Measurements from ENCODE around the gene BCAS3. TPM values are rescaled to one million over a fixed set of nuclear protein-coding genes. Genes with fewer than 3 reads are reported as not detected.

BCAS3 gene
- total and polyA plus RNA-seq, 3 experiments from 2014 or later: 10.7 to 35.3 (median 13.5) TPM

GRCh38 chr17:61323909-61324868, 646.5 kb downstream of the BCAS3 start:
- H3K27ac Mint-ChIP-seq: peak overlapping the region in 1 of 8 donors; percentile 31
- no peak for DNase-seq
- Histone ChIP-seq H3K9me3 (ENCODE audit: low read length) (no peaks in the 10 kb centered on the region), H3K4me3 (ENCODE audit: low read length) (no peak overlapping the region), H3K36me3 (ENCODE audit: insufficient read depth, low read length) (no peaks in the 10 kb centered on the region), H3K27me3 (ENCODE audit: insufficient read depth, low read length, poor library complexity, severe bottlenecking) (no peaks in the 10 kb centered on the region), H3K4me1 (ENCODE audit: insufficient read depth, low read length) (no peaks in the 10 kb centered on the region), H3K27ac (ENCODE audit: low read depth, low read length) (no peak overlapping the region)
- POLR2A ChIA-PET: interaction anchor here (0.6 kb wide), 1 partner anchor 44 kb away, joined by 3 read pairs; no protein-coding TSS in a partner anchor
- H3K27me3 Mint-ChIP-seq: no peaks in the 10 kb centered on the region
- peaks cover 0 to 3% (median 0%) of the 10 kb centered on the region in 3 donors for H3K36me3 Mint-ChIP-seq
- no peaks in the 10 kb centered on the region for H3K4me1 Mint-ChIP-seq
- H3K9me3 Mint-ChIP-seq: no peaks in the 10 kb centered on the region
- no peak overlapping the region for H3K4me3 Mint-ChIP-seq
- CTCF ChIA-PET: no interaction called here

GRCh38 chr17:61324950-61325349, 647.3 kb downstream of the BCAS3 start:
- H3K4me1 ChIP-seq (ENCODE audit: insufficient read depth, low read length): no peaks in the 10 kb centered on the region
- no peaks in the 10 kb centered on the region for H3K9me3 ChIP-seq (ENCODE audit: low read length)
- no peaks in the 10 kb centered on the region for H3K27me3 ChIP-seq (ENCODE audit: insufficient read depth, low read length, poor library complexity, severe bottlenecking)
- POLR2A ChIA-PET: interaction anchor here (0.6 kb wide), 1 partner anchor 45 kb away, joined by 3 read pairs; no protein-coding TSS in a partner anchor
- Mint-ChIP-seq H3K4me3 (no peak overlapping the region), H3K36me3 (peaks cover 0 to 3% (median 0%) of the 10 kb centered on the region in 3 donors), H3K4me1 (no peaks in the 10 kb centered on the region), H3K27ac (peak overlapping the region in 2 of 8 donors; percentile 40 to 52), H3K9me3 (no peaks in the 10 kb centered on the region), H3K27me3 (no peaks in the 10 kb centered on the region)
- H3K36me3 ChIP-seq (ENCODE audit: insufficient read depth, low read length): no peaks in the 10 kb centered on the region
- no peak overlapping the region for H3K4me3 ChIP-seq (ENCODE audit: low read length)
- CTCF ChIA-PET: no interaction called here
- H3K27ac ChIP-seq (ENCODE audit: low read depth, low read length): no peak overlapping the region
- no peak for DNase-seq

- POLR2A ChIA-PET: no interaction called here
- H3K27me3 Mint-ChIP-seq: no peaks in the 10 kb centered on the region
- CTCF ChIA-PET: no interaction called here
Measured at GRCh38 chr17:61325382-61326073, 647.9 kb downstream of the BCAS3 start.

GRCh38 chr17:61326330-61326729, 648.7 kb downstream of the BCAS3 start:
- ChIA-PET POLR2A (no interaction called here), CTCF (no interaction called here)
- H3K9me3 ChIP-seq (ENCODE audit: low read length): no peaks in the 10 kb centered on the region
- Mint-ChIP-seq H3K4me1 (no peaks in the 10 kb centered on the region), H3K36me3 (no peaks in the 10 kb centered on the region), H3K27me3 (no peaks in the 10 kb centered on the region), H3K27ac (no peak overlapping the region), H3K4me3 (no peak overlapping the region), H3K9me3 (no peaks in the 10 kb centered on the region)
- DNase-seq: no peak
- no peaks in the 10 kb centered on the region for H3K4me1 ChIP-seq (ENCODE audit: insufficient read depth, low read length)
- H3K27me3 ChIP-seq (ENCODE audit: insufficient read depth, low read length, poor library complexity, severe bottlenecking): no peaks in the 10 kb centered on the region
- H3K36me3 ChIP-seq (ENCODE audit: insufficient read depth, low read length): no peaks in the 10 kb centered on the region
- H3K4me3 ChIP-seq (ENCODE audit: low read length): no peak overlapping the region
- H3K27ac ChIP-seq (ENCODE audit: low read depth, low read length): no peak overlapping the region

More at GRCh38 chr17:61325382-61326073, 647.9 kb downstream of the BCAS3 start:
- H3K4me3 ChIP-seq (ENCODE audit: low read length): no peak overlapping the region
- H3K27me3 ChIP-seq (ENCODE audit: insufficient read depth, low read length, poor library complexity, severe bottlenecking): no peaks in the 10 kb centered on the region
- Mint-ChIP-seq H3K4me1 (no peaks in the 10 kb centered on the region), H3K9me3 (no peaks in the 10 kb centered on the region), H3K27ac (peak overlapping the region in 2 of 8 donors; percentile 24 to 52), H3K36me3 (peaks cover 0 to 3% (median 0%) of the 10 kb centered on the region in 3 donors), H3K4me3 (no peak overlapping the region)
- H3K27ac ChIP-seq (ENCODE audit: low read depth, low read length): no peak overlapping the region
- DNase-seq: no peak
- H3K4me1 ChIP-seq (ENCODE audit: insufficient read depth, low read length): no peaks in the 10 kb centered on the region
- no peaks in the 10 kb centered on the region for H3K9me3 ChIP-seq (ENCODE audit: low read length)
- no peaks in the 10 kb centered on the region for H3K36me3 ChIP-seq (ENCODE audit: insufficient read depth, low read length)

- no peaks in the 10 kb centered on the region for H3K36me3 Mint-ChIP-seq
- H3K4me1 Mint-ChIP-seq: no peaks in the 10 kb centered on the region
- Histone ChIP-seq H3K4me1 (ENCODE audit: insufficient read depth, low read length) (no peaks in the 10 kb centered on the region), H3K27me3 (ENCODE audit: insufficient read depth, low read length, poor library complexity, severe bottlenecking) (no peaks in the 10 kb centered on the region), H3K4me3 (ENCODE audit: low read length) (no peak overlapping the region), H3K9me3 (ENCODE audit: low read length) (no peaks in the 10 kb centered on the region), H3K27ac (ENCODE audit: low read depth, low read length) (no peak overlapping the region), H3K36me3 (ENCODE audit: insufficient read depth, low read length) (no peaks in the 10 kb centered on the region)
- H3K9me3 Mint-ChIP-seq: no peaks in the 10 kb centered on the region
- H3K4me3 Mint-ChIP-seq: no peak overlapping the region
- H3K27ac Mint-ChIP-seq: no peak overlapping the region
- POLR2A ChIA-PET: no interaction called here
- CTCF ChIA-PET: no interaction called here
- no peak for DNase-seq
- no peaks in the 10 kb centered on the region for H3K27me3 Mint-ChIP-seq
Measured at GRCh38 chr17:61328351-61328750, 650.7 kb downstream of the BCAS3 start.

- Histone ChIP-seq H3K27me3 (ENCODE audit: insufficient read depth, low read length, poor library complexity, severe bottlenecking) (no peaks in the 10 kb centered on the region), H3K4me3 (ENCODE audit: low read length) (no peak overlapping the region), H3K4me1 (ENCODE audit: insufficient read depth, low read length) (no peaks in the 10 kb centered on the region), H3K9me3 (ENCODE audit: low read length) (no peaks in the 10 kb centered on the region), H3K36me3 (ENCODE audit: insufficient read depth, low read length) (no peaks in the 10 kb centered on the region), H3K27ac (ENCODE audit: low read depth, low read length) (no peak overlapping the region)
- H3K9me3 Mint-ChIP-seq: no peaks in the 10 kb centered on the region
- peak overlapping the region in 1 of 8 donors; percentile 22 for H3K27ac Mint-ChIP-seq
- H3K4me1 Mint-ChIP-seq: peaks cover 0 to 2% (median 0%) of the 10 kb centered on the region in 3 donors
- ChIA-PET POLR2A (no interaction called here), CTCF (no interaction called here)
- H3K4me3 Mint-ChIP-seq: no peak overlapping the region
- H3K27me3 Mint-ChIP-seq: no peaks in the 10 kb centered on the region
- H3K36me3 Mint-ChIP-seq: no peaks in the 10 kb centered on the region
- no peak for DNase-seq
Measured at GRCh38 chr17:61330174-61331150, 652.8 kb downstream of the BCAS3 start.

GRCh38 chr17:61331178-61331577, 653.5 kb downstream of the BCAS3 start:
- Mint-ChIP-seq H3K27ac (no peak overlapping the region), H3K36me3 (no peaks in the 10 kb centered on the region), H3K27me3 (no peaks in the 10 kb centered on the region), H3K9me3 (no peaks in the 10 kb centered on the region), H3K4me3 (no peak overlapping the region), H3K4me1 (peaks cover 0 to 2% (median 0%) of the 10 kb centered on the region in 3 donors)
- ChIA-PET POLR2A (no interaction called here), CTCF (no interaction called here)
- Histone ChIP-seq H3K4me1 (ENCODE audit: insufficient read depth, low read length) (no peaks in the 10 kb centered on the region), H3K27ac (ENCODE audit: low read depth, low read length) (no peak overlapping the region), H3K27me3 (ENCODE audit: insufficient read depth, low read length, poor library complexity, severe bottlenecking) (no peaks in the 10 kb centered on the region), H3K4me3 (ENCODE audit: low read length) (no peak overlapping the region), H3K36me3 (ENCODE audit: insufficient read depth, low read length) (no peaks in the 10 kb centered on the region), H3K9me3 (ENCODE audit: low read length) (no peaks in the 10 kb centered on the region)
- DNase-seq: no peak
